Left renal cortex interstitium (tissue), 4 donors: Measurements from ENCODE around the gene MYEOV. TPM values are rescaled to one million over a fixed set of nuclear protein-coding genes. Genes with fewer than 3 reads are reported as not detected.
A peak's percentile ranks its signal among the peaks of the same experiment; 100 is the strongest.

ENCODE experiments used
- DNase-seq, 4 donors: peaks; one replicate each; pipeline ENCODE4 v3.0.0-alpha.2; 2013; ENCODE audit warnings: low read depth in 4 of 4, low spot score in 2 of 4, missing footprints in 1 of 4
- polyA plus RNA-seq, 4 donors: library from polyadenylated mRNA; unstranded; fragments of 120-200 nt; gene quantifications; one replicate each; pipeline ENCODE4 v1.2.1, GENCODE V29; 2013; ENCODE audit not compliant: insufficient read length in 4 of 4

MYEOV gene
- polyA plus RNA-seq, 4 donors, result 3.5 to 7.0 (median 5.4) TPM

DNA sequence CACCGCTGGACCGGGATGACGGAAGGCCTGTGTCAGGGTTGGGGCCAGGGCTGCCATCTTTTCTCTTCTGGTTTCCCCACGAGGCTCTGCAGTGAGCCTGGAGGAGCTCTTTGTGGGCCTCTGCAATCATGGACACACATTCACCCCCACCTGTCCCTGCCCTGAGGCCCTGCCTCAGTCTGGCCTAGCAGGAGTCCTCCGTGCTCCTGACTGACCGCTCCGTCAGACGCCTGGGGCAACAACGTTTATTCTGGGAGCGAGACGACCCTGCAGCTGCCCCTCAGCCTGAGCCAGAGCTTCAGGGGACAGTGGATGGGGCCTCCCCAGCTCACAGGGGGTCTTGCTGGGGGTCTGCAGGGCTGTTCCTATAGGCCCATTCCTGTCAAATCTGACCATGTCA lies 8.2 kb upstream of the MYEOV start:
- DNase-seq, result no peak

DNA sequence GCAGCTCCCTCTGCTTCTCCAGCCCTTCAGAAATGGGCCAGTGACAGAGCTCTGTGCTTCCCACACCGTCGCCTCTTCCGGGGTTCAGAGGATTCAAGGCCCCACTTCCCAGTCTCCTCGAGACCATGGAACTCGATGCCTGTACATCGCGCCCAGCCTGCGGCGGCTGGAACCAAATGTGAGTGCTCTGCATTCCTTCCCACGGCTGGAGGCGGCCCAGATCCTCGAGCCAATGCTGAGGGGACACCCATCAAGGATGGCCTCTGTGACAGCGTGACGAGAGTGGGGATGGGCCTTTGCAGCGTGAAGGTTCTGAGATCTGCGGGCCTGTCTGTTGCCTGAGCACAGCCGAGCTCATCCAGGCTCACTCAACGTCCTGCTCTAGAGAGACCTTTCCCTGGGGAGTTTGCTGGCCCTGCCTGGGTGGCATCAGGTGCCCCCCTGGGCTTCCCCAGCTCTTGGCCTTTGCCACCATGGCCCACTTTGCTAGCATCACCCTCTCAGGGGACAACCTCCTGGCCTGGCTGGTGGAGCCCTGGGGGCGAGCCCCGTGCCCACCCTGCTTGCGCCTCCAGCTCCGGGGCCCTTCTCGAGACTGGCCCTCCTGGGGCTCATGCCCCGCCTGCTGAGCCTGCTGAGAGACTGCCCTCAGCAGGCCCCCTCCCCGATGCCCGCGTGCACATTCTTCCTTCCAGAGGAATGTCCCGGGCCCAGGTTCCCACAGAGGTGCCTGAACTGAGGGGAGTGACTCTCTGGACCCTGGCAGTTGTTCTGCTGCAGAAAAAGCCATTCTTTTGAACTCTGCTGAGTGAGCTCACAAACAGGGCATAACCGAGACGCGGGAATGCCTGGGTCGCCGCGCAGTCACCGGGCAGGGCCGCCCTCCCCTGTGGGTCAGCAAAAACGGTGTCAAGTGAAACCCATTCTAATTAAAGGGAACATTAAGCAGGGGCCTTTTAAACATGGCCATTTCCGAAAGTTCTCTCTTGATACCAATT lies 7.3 kb upstream of the MYEOV start:
- DNase-seq, result peak in 3 of 4 donors; percentile 51 to 77 (median 75)

DNA sequence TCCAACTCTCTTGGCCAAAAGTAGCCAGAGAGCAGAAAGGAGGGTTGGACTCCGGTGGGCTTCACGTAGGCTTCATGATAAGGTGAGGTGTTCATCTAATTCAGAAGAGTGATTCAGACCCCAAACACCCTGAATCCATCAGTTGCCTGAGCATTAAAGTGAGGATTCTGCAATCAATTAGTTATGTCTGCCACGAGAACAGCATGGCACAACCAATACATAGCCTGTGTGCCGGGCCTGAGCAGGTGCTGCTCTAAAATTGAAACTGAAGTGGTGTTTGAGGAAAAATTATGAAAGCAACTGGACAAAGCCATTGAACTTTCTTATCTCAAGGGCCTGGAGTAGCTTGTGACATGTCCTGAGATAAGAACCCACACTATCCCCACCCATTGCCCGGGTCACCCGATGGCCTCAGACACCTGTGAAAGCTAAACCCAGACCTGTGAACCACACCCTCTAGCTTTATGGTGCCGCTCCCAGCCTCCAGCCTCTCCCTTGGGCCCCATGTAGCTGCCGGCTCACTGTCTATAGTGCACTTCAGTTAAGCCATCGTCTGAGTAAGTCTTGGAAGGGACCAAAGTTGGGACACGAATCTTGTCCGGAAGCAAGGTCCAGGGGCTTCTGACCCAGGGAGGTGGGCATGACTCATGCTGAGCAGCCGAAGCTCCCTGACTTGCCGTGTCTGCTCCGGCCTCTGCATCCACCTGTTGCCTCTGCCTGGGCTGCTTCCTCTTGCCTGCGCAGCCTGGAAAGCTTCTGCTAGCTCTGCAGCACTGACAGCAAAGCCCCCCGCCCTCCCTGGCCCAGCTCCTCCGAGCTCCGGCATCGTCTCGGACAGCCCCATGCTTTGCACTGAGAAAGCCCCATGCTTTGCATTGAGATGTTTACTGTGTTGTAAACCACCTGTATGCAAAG lies 5.7 kb upstream of the MYEOV start:
- DNase-seq, result no peak

DNA sequence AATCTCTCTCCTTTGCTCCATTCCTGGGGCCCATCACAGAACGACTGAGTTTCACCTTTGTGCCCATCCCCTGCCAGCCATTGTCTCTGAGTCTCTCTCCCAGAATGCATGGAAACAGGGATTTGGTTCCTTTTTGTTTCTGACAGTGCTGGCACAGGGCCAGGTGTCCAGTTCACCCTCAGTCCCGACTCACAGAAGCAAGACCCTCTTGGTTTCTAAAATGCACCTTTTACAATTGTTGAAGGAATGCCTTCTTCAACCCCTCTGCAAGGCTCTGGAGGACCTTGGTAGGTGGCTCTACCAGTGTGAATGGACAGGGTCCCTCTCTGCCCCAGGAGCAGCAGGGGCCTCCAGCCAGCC lies 5.1 kb upstream of the MYEOV start:
- DNase-seq, result no peak

DNA sequence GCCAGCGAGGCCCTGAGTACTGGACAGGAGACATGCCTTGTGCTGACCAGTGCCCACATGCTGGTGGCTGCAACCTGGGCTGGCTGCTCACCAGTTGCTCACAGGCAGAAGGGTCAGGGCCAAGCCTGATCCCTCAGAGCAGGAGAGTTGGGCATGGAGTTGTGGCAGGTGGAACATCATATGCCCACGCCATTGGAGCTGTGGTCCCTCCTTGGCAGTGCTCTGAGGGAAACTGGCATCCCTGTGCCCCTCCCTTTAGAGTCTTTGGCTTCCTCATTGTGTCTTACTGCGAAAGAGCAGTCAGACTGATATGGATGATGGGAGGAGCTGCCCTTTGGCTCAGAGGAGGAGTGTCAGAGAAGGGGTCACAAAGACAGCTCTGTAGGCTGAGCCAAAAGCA lies 3.1 kb upstream of the MYEOV start:
- DNase-seq, result no peak

DNA sequence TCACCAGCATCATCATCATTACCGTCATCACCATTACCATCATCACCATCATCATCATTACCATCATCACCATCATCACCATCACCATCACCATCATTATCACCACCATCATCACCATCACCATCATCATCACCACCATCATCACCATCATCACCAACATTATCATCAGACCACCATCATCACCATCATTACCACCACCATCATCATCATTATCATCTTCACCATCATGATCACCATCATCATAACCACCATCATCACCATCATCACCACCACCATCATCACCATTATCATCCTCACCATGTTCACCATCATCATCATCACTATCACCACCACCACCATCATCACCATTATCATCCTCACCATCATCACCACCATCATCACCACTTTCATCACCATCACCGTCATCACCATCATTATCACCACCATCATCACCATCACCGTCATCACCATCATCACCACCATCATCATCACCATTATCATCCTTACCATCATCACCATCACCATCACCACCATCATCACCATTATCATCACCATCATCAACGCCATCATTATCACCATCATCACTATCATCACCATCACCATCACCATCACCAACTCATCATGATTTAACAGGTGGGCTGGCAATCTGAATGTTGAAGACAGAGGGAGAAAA lies 2.4 kb upstream of the MYEOV start:
- DNase-seq, result no peak

DNA sequence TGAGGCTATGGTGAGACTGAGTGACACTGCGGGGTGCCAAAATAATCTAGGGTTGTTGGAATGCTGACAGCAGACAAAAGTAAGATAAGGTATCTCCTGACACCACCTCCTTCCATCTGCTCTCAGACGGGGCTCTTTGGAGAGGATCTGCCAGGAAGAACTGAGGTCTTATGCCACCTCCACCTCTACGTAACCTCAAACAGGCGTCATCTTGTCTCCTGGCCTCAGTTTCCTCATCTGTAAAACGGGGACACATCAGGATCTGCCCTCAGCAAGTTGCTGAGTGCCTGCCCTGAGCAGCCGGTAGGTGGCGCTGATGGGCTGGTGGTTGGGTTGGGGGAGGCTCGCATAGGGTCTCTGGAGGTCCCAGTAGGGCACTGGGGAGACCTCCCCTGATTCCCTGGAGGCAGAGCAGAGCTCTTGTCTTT lies 1.7 kb upstream of the MYEOV start:
- no peak for DNase-seq

DNA sequence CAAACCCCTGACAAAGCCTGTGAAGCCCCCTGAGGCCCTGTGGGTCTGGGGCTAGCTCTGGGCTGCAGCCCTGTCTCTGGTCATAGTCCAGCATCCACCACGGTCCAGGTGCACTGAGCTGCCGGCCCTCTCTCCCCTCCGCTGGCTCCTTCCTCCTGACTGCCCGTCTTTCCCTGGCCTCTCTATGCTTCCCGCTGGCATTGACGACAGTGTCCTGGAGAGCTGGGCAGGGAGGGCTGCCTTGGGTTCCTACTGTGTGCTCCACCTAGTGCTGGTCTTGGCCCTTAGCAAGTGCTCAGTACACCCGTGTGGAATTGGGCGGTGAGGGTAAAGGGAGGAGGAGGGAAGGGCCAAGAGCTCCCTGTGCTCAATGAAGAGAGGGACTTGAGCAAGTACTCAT lies 868 bp upstream of the MYEOV start:
- DNase-seq, result no peak

DNA sequence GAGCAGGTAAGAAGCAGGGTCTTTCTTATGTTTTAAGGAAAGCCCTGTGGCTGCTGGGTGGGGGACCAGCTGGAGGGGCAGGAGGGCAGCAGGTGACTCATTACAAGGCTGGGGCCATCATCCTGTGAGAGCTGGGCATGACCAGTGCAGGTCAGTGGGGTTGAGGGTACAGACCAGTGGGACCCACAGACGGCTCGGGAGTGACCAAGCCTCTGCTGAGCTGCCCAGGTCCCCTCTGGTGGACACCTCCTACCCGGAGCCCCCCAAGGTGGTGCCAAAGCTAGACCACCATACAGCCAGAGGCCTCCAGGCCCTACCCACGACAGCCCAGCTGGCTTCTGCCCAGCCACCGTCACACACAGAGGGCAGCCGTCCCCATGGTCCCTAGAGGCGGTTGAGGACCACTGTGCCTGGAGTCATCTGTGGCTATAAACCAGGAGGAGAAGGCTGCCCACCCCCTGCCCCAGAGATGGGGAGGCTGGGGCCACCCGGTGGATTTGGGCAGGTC lies 670 bp downstream of the MYEOV start:
- DNase-seq, result no peak

DNA sequence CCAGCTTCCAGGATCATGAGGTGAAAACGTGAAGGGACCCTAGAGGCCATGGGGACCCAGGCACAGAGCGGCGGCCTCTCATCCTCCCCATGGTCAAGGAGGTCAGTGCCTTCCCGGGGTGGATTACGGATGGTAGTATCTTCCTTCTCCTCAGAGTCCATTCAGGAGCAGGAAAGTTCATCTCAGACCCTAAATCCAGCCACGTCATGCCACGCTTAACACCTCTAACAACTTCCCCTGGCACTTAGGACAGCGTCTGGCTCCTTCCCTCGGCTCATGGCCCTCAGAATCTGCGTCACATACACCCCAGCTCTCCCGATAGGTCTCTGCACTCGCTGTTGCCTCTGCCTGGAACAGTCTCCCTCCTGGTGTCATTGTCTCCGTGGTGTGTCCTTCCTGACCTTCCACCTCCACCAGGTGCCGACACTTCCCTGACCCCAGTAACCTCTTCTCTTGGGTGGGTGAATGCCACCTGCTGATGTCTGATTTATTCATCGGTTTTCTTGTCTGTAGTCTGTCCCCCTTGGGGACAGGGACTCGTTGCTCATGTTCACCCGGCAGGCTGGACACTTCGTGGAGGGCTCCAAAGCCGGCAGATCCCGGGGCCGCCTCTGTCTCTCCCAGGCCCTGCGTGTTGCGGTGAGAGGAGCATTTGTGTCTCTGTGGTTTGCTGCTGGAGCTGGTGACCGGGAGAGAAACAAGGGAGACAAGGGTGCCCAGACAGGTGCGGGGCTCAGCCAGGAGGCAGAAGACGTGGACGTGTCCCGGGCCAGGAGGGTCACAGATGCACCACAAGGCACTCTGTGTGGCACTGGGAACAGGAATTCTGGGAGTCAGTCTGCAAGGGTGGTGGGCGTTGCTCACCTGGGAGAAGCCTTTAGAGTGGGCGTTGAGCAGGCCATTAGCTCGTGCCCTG lies 1.4 kb downstream of the MYEOV start:
- no peak for DNase-seq

DNA sequence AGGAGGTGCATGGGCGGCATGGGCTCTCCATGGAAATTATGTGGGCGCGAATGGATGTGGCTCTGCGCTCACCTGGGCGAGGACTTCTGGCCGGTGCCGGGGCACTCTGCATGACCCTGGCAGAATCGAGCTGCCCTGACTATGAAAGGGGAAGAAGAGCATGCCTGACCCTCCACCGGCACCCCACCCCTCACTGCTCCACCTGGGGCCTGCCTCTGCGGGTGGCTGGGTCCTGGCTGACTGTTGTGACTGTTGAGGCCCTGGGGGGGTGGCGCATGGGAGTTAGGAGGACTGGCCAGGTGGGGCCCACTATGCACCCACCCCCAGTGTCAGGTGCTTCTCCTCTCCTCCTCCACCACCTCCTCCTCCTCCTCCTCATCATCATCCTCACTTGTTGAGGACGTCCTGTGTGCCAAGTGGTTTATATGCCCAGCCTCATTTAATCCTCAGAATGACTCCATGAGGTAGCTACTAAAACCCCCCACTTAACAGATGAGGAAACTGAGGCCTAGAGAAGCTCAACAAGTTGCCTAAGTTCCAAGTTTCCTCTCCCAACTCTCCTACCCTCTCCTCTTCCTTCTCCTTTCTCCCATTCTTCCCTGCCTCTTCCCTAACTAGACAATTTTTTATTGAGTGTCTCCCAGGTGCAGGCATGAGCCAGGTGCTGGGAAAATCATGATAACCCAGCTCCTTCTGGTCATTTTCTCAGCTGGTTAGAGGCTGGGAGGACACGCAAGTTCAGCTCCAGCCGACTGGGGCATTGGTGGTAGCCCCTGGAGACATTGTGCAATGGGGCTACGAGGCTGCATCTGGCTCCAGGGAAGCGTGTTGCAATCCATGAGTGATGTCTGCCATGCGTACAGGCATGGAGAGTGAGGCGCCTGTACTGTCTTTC lies 2.3 kb downstream of the MYEOV start:
- no peak for DNase-seq

DNA sequence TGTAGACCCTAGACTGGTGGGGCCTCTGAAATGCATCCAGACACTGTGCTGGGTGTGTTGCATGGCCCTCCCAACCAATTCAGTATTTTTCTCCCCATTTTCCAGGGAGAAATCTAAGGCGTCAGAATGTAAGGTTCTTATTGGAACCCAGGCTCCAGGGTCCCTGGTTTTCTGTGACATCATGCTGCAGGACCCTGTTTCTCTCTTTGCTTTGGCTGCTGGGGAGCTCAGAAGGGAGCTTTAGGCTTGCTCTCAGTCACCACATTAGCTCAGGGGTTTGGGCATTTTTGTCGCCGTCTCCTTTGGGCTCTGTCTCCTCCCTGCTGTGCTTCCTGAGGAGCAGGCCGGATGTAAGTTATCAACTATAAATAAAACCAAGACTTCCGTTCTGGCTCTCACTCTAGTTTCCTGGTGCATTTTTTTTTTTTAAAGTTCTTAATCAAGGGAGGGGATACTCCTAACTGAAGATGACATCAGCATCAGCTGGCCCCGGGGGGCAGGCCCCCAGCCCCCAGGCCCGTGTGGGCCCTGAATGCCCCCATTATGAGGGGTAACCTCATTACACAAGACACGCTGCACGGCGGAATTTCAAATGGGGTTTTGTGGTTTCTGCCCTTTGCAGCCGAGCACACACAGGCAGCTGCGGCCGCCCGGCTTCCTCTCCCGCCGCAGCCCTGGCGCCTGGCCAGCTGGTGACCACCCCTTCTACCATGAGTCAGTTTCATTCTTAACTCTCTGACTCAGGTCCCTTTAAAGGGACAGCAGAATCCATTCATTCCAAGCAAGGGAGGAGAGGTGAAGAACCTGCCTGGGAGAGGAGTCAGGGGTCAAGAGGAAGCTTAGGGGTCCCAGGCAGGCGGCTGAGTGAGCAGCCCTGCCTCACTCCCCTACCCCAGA lies 3.2 kb downstream of the MYEOV start:
- DNase-seq, result peak in 3 of 4 donors; percentile 78 to 87 (median 81)

DNA sequence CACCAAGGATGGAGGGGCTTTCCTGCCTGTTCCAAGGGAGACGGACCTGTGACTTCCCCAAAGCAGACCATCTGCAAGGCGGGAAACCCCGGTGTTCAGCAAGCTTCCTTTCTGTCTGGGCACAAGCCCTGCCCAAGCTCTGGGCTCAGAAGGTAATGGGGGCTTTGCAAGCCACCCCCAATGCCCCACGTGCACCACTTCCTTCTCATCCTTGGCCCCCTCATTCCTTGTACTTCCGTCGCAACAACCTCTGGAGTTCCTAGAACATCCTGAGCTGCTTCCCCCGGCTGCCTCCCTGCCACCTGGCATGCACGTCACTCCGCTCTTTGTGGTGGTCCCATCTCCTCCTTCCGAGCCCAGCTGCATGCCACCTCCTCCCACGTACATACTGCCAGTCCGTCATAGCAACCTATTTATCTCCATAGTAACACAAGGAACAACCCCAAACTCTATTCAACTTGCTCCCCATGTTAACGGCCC lies 3.9 kb downstream of the MYEOV start:
- no peak for DNase-seq

DNA sequence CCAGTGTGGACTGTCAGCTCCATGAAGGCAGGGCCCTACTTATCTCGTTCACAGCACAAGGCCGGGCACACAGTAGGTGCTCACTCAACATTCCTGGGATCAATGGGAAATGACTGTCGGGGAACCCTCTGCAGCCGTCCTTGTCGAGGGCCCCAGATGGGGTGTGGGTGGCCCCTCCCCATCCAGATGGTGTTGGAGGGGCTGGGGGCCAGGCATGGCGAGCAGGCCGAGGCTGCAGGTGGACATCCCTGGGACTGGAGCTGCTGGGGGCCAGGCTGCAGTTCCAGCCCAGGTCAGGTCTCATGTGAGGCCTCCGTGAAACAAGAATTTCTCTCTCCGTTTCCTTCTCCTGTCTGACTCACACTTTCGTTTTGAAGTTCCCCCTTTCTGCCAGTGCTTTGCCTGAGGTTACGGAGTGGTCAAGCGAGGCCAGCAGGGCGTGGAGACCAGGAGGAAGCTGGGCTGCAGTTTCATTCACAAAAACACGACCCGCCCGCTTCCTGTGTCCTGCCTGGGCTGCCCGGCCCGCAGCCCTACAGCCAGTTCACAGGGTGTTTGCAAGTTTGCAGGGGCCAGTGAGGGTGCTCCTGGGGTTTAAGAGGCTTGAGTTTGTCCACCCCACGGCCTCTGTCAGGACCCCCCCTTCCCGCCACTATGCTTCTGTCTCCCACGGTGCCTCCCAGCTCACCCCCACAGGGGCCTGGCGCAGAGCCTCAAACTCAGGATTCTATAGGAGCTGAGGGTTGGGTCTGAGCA lies 4.5 kb downstream of the MYEOV start:
- DNase-seq, result no peak

DNA sequence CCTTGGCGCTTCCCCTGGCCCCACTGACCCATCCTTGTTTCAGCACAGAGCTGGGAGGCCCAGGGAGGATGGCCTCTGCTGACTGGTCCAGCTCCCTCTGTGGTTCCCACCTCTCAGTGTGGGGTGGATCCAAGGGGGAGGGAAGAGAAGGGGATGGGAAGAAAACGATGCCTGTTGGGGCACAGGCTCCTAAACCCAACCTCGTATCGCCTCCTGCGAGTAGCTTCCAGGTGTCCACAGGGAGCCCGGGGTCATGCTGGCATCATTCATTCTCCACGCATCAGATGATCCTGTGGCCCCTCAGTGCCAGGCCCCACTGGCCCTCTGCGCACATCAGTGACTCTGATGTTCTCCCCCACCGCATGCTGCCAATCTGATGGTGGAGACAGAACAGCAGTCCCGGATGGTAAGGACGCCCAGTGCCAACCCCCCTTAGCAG lies 5.1 kb downstream of the MYEOV start:
- DNase-seq, result no peak

DNA sequence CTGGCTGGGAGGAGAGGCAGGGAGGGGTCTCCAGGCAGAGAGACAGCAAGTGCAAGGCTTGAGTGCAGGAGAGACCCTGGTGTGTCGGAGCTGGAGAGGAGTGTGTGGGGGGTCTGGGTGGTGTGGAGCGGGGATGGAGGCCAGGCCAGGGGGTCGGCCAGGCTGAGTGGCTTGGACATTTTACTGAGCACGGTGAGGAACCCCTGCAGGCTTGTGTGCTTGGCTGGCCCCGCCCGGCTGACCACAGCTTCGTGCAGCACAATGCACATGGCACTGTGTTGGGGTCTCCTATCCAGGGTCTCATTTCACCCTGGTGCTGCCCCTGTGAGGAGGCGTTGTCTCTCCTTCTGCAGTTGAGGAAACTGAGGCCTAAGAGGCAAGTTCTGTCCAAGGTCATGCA lies 5.6 kb downstream of the MYEOV start:
- no peak for DNase-seq
